ENCODE data around the gene CD7. TPM values are rescaled to one million over a fixed set of nuclear protein-coding genes. Genes with fewer than 3 reads are reported as not detected.

Gene CD7
- total RNA-seq, 1 experiment from 2014 or later = 0.77 TPM

- Histone ChIP-seq H3K36me3 (ENCODE audit: control insufficient read depth, insufficient read depth, low read length) (no peaks in the 10 kb centered on the region), H3K4me1 (ENCODE audit: control insufficient read depth, insufficient read depth, low read length) (no peaks in the 10 kb centered on the region; the same call in 1 of the 2 replicates), H3K9me3 (ENCODE audit: control insufficient read depth, insufficient read depth, low read depth, low read length) (no peaks in the 10 kb centered on the region), H3K4me3 (ENCODE audit: low read depth in 2 of 2, low read length in 2 of 2) (no peak overlapping the region), H3K27me3 (ENCODE audit: control insufficient read depth, insufficient read depth, low read length) (no peaks in the 10 kb centered on the region), H3K27ac (ENCODE audit: low read length) (no peak overlapping the region)
- DNase-seq (ENCODE audit: low read depth, low spot score) (no peak), ATAC-seq (peak; percentile 24; the same call in 1 of the 2 replicates)
- intact Hi-C loops (cut with micrococcal nuclease; ENCODE audit: unreplicated experiment) = no loop called here
- in situ Hi-C loops (cut with HindIII; ENCODE audit: low pct_unique_long_range_greater_than_20kb, low sequenced_read_pairs) = no loop called here
- BruUV-seq (replicated peaks) = no TSS peak
- POLR2A ChIA-PET = no interaction called here
- no peak for TF ChIP-seq TCF7L2 (IDR thresholded peaks at IDR 0.05; ENCODE audit: low read depth, low read length)
- TF ChIP-seq, protein P1, sequence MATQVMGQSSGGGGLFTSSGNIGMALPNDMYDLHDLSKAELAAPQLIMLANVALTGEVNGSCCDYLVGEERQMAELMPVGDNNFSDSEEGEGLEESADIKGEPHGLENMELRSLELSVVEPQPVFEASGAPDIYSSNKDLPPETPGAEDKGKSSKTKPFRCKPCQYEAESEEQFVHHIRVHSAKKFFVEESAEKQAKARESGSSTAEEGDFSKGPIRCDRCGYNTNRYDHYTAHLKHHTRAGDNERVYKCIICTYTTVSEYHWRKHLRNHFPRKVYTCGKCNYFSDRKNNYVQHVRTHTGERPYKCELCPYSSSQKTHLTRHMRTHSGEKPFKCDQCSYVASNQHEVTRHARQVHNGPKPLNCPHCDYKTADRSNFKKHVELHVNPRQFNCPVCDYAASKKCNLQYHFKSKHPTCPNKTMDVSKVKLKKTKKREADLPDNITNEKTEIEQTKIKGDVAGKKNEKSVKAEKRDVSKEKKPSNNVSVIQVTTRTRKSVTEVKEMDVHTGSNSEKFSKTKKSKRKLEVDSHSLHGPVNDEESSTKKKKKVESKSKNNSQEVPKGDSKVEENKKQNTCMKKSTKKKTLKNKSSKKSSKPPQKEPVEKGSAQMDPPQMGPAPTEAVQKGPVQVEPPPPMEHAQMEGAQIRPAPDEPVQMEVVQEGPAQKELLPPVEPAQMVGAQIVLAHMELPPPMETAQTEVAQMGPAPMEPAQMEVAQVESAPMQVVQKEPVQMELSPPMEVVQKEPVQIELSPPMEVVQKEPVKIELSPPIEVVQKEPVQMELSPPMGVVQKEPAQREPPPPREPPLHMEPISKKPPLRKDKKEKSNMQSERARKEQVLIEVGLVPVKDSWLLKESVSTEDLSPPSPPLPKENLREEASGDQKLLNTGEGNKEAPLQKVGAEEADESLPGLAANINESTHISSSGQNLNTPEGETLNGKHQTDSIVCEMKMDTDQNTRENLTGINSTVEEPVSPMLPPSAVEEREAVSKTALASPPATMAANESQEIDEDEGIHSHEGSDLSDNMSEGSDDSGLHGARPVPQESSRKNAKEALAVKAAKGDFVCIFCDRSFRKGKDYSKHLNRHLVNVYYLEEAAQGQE (IDR thresholded peaks at IDR 0.05; ENCODE audit: insufficient read depth in 1 of 2, low read depth in 2 of 2, low read length in 1 of 2) = no peak
- no peak for TF ChIP-seq SIN3A (IDR thresholded peaks at IDR 0.05; ENCODE audit: borderline replicate concordance, insufficient read depth, low read depth, low read length)
- TF ChIP-seq, protein P2, sequence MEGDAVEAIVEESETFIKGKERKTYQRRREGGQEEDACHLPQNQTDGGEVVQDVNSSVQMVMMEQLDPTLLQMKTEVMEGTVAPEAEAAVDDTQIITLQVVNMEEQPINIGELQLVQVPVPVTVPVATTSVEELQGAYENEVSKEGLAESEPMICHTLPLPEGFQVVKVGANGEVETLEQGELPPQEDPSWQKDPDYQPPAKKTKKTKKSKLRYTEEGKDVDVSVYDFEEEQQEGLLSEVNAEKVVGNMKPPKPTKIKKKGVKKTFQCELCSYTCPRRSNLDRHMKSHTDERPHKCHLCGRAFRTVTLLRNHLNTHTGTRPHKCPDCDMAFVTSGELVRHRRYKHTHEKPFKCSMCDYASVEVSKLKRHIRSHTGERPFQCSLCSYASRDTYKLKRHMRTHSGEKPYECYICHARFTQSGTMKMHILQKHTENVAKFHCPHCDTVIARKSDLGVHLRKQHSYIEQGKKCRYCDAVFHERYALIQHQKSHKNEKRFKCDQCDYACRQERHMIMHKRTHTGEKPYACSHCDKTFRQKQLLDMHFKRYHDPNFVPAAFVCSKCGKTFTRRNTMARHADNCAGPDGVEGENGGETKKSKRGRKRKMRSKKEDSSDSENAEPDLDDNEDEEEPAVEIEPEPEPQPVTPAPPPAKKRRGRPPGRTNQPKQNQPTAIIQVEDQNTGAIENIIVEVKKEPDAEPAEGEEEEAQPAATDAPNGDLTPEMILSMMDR (IDR thresholded peaks at IDR 0.05) = no peak
- no peak for TF ChIP-seq POLR2AphosphoS5 (IDR thresholded peaks at IDR 0.05; ENCODE audit: low read depth, low read length)
- CTCF ChIA-PET = no interaction called here
Measured at GRCh38 chr17:82315703-82316358, 1.6 kb downstream of the CD7 start.

GRCh38 chr17:82314727-82315605 is 2.4 kb downstream of the CD7 start:
- ChIA-PET POLR2A (no interaction called here), CTCF (no interaction called here)
- no TSS peak for BruUV-seq (replicated peaks)
- H3K9me3 ChIP-seq (ENCODE audit: control insufficient read depth, insufficient read depth, low read depth, low read length) = no peaks in the 10 kb centered on the region
- H3K36me3 ChIP-seq (ENCODE audit: control insufficient read depth, insufficient read depth, low read length) = no peaks in the 10 kb centered on the region
- DNase-seq (ENCODE audit: low read depth, low spot score) = no peak
- TF ChIP-seq POLR2AphosphoS5 (IDR thresholded peaks at IDR 0.05; ENCODE audit: low read depth, low read length) (no peak), TCF7L2 (IDR thresholded peaks at IDR 0.05; ENCODE audit: low read depth, low read length) (no peak)
- TF ChIP-seq, protein P1 (IDR thresholded peaks at IDR 0.05; ENCODE audit: insufficient read depth in 1 of 2, low read depth in 2 of 2, low read length in 1 of 2) = no peak
- in situ Hi-C loops (cut with HindIII; ENCODE audit: low pct_unique_long_range_greater_than_20kb, low sequenced_read_pairs) = no loop called here
- no peak for ATAC-seq
- intact Hi-C loops (cut with micrococcal nuclease; ENCODE audit: unreplicated experiment) = no loop called here
- H3K27ac ChIP-seq (ENCODE audit: low read length) = no peak overlapping the region
- H3K4me1 ChIP-seq (ENCODE audit: control insufficient read depth, insufficient read depth, low read length) = no peaks in the 10 kb centered on the region
- no peak overlapping the region for H3K4me3 ChIP-seq (ENCODE audit: low read depth in 2 of 2, low read length in 2 of 2)
- H3K27me3 ChIP-seq (ENCODE audit: control insufficient read depth, insufficient read depth, low read length) = no peaks in the 10 kb centered on the region

All from Panc1 (cell line).